Measurements from ENCODE around the gene PLEKHG3.
A peak's percentile ranks its signal among the peaks of the same experiment; 100 is the strongest.
"Not testable (repeated sequence)": the region's sequence is repeated elsewhere in the genome, so short reads cannot be mapped to it uniquely, and the experiment has no call there.

PLEKHG3 gene

GRCh38 chr14:64704143-64704742, at the start of gene PLEKHG3:
PLEKHG3 (plus strand) TSS chr14:64704424; CDS start chr14:64727632, 23,208 bp downstream.
- peak in 1 of 2 experiments; percentile 54 for DNase-seq

- DNase-seq, result no peak
Observed at GRCh38 chr14:64654901-64655300, 49.3 kb upstream of the PLEKHG3 start.

- no peak for DNase-seq
Observed at GRCh38 chr14:64656986-64657385, 47.2 kb upstream of the PLEKHG3 start.

- no peak for DNase-seq
Observed at GRCh38 chr14:64658201-64658600, 46.0 kb upstream of the PLEKHG3 start.

GRCh38 chr14:64658700-64659264, 45.4 kb upstream of the PLEKHG3 start:
- DNase-seq, result not testable (repeated sequence)

- no peak for DNase-seq
Observed at GRCh38 chr14:64659366-64659765, 44.9 kb upstream of the PLEKHG3 start.

GRCh38 chr14:64663174-64663573, 41.0 kb upstream of the PLEKHG3 start:
- DNase-seq, result no peak

- DNase-seq, result peak; percentile 32 to 54
Observed at GRCh38 chr14:64671591-64671990, 32.6 kb upstream of the PLEKHG3 start.

GRCh38 chr14:64673316-64673715, 30.9 kb upstream of the PLEKHG3 start:
- DNase-seq, result no peak

GRCh38 chr14:64673748-64674147, 30.5 kb upstream of the PLEKHG3 start:
- DNase-seq, result no peak

- DNase-seq, result no peak
Observed at GRCh38 chr14:64674829-64675228, 29.4 kb upstream of the PLEKHG3 start.

GRCh38 chr14:64675312-64675711, 28.9 kb upstream of the PLEKHG3 start:
- DNase-seq, result no peak

- no peak for DNase-seq
Observed at GRCh38 chr14:64676410-64677008, 27.7 kb upstream of the PLEKHG3 start.

- no peak for DNase-seq
Observed at GRCh38 chr14:64680013-64680713, 24.1 kb upstream of the PLEKHG3 start.

GRCh38 chr14:64680714-64681065, 23.5 kb upstream of the PLEKHG3 start:
- DNase-seq, result no peak

- no peak for DNase-seq
Observed at GRCh38 chr14:64681796-64682710, 22.2 kb upstream of the PLEKHG3 start.

GRCh38 chr14:64682843-64683242, 21.4 kb upstream of the PLEKHG3 start:
- no peak for DNase-seq

- no peak for DNase-seq
Observed at GRCh38 chr14:64683264-64683663, 21.0 kb upstream of the PLEKHG3 start.

- DNase-seq, result no peak
Observed at GRCh38 chr14:64684091-64684490, 20.1 kb upstream of the PLEKHG3 start.

GRCh38 chr14:64685371-64686281, 18.6 kb upstream of the PLEKHG3 start:
- no peak for DNase-seq

GRCh38 chr14:64686282-64686615, 18.0 kb upstream of the PLEKHG3 start:
- no peak for DNase-seq

GRCh38 chr14:64688031-64688430, 16.2 kb upstream of the PLEKHG3 start:
- no peak for DNase-seq

Measured in SW 1271 (cell line).